Activated CD8-positive, alpha-beta memory T cell treated with anti-CD3 and anti-CD28 coated beads for 36 hours (primary cell): ENCODE results near the gene ZNF566. TPM values are rescaled to one million over a fixed set of nuclear protein-coding genes. Genes with fewer than 3 reads are reported as not detected.

Experiments
- total RNA-seq, 2 experiments: library from RNA; stranded (reverse); gene quantifications; one replicate each; pipeline ENCODE4 v1.2.3, GENCODE V29; 2021

ZNF566 gene
- total RNA-seq, 2 experiments from 2014 or later: 7.3 to 7.7 TPM

Other genes with a start within 250 kb of the ZNF566 start
- 1 to 10 TPM; 2.2 TPM for gene ZFP14, start 110.4 kb downstream of the ZNF566 start, total RNA-seq
- 1 to 10 TPM; 5.3 to 6.2 TPM for gene ZFP82, start 70.9 kb downstream of the ZNF566 start, total RNA-seq
- gene ZNF260, start 38.7 kb upstream of the ZNF566 start, total RNA-seq: 1 to 10 TPM; 5.4 to 5.8 TPM
- gene ZNF529, start 83.7 kb upstream of the ZNF566 start, total RNA-seq: 10 to 100 TPM; 12.0 to 14.7 TPM
- 10 to 100 TPM; 10.3 to 10.9 TPM for gene ZNF382, start 115.8 kb upstream of the ZNF566 start, total RNA-seq
- gene ZNF461, start 177.3 kb upstream of the ZNF566 start, total RNA-seq: 1 to 10 TPM; 5.3 to 5.4 TPM
- 1 to 10 TPM; 7.0 to 7.9 TPM for gene ZNF567, start 198.1 kb upstream of the ZNF566 start, total RNA-seq